Measurements from ENCODE around the gene MED13L.

The MED13L gene

DNA sequence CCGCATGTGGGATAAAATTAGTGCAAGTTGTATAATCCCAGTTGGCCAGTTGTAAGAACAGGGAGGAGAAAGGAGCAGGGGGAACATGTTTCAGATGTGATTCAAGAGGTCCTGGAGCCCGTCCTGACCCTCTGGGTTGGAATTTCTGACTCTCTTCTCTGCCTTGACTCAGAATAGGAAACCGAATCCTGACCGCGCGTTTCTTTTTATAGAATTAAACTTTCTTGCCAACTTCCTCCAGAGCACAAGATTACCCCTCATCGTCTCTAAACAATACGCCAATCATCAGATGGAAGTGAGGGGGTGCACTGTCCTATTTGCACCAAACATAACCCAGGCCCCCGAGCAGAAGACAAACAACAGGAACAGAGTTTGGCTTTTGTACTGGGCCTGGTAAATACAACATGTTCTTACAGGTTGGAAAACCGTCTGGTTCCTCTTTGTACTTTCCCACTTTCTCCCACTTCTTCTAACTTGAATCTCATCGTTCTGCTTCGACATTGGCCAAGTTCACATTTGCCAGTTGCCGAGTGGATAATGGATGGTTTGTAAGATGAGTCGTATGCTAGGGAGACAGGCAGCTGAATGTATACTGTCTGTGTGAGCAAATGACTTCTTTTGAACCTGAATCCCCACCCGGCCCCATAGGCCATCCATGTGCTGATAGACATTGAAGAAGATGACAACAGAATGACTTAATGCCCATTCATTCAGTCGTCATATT, 42.6 kb upstream of the MED13L start:
- TF ChIP-seq, protein P1, sequence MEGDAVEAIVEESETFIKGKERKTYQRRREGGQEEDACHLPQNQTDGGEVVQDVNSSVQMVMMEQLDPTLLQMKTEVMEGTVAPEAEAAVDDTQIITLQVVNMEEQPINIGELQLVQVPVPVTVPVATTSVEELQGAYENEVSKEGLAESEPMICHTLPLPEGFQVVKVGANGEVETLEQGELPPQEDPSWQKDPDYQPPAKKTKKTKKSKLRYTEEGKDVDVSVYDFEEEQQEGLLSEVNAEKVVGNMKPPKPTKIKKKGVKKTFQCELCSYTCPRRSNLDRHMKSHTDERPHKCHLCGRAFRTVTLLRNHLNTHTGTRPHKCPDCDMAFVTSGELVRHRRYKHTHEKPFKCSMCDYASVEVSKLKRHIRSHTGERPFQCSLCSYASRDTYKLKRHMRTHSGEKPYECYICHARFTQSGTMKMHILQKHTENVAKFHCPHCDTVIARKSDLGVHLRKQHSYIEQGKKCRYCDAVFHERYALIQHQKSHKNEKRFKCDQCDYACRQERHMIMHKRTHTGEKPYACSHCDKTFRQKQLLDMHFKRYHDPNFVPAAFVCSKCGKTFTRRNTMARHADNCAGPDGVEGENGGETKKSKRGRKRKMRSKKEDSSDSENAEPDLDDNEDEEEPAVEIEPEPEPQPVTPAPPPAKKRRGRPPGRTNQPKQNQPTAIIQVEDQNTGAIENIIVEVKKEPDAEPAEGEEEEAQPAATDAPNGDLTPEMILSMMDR (IDR thresholded peaks at IDR 0.05): no peak

DNA sequence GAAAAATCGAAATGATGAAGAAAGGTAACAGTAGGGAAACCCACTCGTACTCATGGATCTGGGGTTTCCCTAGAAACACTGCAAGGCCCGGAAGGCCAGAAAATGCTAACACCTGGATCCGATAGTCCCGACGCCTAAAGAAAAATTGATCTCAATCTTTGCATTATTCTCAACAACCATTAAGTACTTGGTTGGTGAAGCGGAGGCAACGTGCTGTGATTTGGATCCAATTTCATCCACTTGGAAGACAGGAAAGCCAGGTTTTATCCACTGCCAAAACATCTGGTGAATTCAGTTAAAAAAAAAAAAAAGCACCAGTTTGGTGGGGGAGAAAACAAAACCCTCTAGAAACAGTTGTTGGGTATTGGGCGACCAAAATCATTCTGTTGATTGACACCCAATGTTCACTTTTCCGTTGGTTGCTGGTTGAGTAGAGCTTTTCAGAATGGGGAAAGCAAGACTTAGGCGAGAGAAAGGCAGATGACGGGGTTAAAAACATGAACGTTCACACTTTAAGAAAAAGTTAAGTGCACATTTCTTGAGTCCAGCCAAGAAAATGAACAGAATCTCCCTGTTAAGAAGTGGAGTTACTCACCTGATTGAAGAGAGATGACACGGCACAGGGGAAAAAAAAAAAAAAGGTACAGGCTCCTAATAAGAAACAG, 41.9 kb upstream of the MED13L start:
- TF ChIP-seq, protein P1 (IDR thresholded peaks at IDR 0.05): no peak

DNA sequence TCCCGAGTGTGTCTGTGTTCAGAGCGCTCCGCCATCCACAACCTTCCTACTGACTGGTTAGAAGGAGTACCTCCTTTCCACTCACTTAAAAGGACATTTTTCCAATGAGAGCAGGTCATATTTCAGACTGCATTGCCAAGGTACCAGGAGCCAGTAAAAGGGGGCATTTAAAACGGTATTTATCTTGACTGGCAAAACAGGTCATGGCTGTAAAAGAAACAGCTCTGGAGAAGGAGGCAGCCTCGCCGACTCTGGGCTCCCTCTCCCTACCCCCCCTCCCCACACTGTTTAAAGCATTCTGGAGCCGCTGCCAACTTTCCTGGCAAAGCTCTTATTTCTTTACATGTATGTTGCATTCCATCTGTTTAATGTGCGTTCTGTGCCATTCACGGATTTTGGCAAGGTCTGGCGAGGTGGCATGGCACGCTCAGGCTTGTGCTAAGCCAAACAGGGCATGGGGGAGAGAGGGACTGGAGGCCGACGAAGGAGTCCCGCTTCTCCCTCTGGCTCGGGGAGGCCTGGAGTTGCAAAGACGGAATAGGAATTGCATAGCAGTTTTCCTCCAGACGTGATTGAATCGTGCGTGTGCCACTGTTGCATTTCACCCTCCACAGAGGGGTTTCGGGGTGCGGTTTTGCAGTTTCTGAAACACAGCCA, 41.2 kb upstream of the MED13L start:
- TF ChIP-seq, protein P1 (IDR thresholded peaks at IDR 0.05): no peak

DNA sequence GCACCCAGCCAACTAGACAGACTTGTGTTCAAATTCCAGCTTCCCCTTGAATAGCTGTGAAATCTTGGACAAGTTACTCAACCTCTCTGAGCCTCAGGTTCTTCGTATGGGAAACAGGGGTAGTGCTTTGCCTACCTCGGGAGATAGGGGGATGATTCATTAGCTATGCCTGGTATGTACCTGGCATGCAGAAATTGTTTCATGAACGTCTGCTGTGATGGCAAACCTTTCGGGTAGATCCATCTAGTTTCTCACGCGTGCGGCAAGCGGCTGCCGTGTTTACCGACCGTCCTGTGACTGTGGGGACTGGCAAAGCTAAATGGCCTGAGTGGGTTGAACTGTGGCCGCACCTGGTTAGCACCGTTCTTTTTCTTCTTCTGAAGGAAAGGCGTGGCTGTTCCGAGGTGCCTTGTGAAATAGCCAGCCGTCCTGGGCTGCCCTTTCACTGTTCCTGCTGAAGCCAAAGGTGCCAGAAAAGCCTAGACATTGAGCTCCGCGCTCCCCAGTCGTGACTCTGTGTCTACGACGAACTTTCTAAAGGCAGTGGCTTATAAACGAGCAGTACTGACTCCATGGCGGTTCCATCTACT, 40.6 kb upstream of the MED13L start:
- TF ChIP-seq, protein P1 (IDR thresholded peaks at IDR 0.05): no peak

DNA sequence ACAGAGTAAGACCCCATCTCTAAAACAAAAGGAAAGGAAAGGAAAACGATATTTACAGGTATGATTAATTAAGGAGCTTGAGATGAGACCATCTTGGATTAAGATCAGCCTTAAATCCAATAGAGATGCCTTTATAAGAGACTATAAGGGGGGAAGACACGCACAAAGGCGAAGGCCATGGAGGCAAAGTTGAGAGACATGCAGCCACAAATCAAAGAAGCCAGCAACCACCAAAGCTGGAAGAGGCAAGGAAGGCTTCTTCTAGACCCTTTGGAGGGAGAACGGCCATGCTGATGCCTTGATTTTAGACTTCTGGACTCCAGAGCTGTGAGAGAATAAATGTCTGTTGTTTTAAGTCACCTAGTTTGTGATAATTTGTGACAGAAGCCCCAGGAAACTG, 39.6 kb upstream of the MED13L start:
- TF ChIP-seq, protein P1 (IDR thresholded peaks at IDR 0.05): no peak

DNA sequence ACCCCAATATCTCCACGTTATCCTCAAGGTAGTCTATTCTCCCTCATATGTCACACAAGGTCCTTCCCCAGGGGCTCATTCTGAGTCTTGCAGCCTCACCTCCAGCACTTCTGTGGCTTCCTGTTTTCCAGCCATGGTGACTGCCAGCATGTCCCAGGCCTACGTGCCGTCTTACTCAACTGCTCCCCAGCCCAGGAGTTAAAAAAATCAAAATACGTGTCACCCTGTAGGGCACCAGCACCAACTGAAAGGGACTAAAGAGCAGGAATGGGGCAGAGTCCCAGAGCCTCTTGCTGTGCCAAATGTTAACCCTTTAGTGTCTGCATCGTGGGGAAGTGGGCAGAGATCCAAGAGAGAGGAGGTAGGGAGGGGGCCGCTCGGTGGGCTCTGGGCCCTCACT, 37.0 kb upstream of the MED13L start:
- TF ChIP-seq, protein P1 (IDR thresholded peaks at IDR 0.05): no peak

DNA sequence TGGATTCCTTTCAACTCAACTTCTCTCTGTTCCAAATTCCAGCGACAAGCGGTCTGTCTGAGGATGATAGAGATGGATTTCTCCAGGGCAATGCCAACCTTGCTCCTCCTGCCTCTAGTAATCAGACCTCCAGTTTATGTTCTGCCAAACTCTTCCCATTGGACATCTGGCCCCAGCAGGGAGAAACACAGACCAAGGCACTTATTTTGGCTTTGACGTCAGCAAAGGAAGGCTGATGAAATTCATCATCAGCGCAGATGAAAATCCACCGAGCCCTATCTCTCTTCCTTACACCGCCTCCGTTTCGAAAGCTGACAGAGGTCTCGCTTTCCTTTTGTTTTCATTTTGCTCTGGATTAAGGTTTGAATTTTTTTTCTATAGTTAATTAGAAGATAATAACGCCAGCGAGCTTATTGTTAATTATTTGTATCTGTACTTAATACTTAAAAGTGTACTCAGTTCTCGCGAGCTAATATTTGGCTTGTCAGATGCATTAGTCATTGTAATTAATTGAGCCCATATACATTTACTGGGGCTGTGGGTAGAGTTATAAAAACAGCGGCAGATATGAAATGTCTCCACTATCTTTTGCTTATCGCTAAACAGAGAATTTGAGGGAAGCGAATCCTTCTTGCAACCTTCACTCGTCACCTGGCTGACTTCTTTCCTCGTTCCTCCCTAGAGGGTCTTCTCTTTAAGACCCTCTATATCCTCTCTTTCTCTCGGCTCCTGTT, 35.9 kb upstream of the MED13L start:
- TF ChIP-seq, protein P1 (IDR thresholded peaks at IDR 0.05): no peak
